Mesothelial cell of epicardium (in vitro differentiated cells): ENCODE measurements around the gene FCN3. TPM values are rescaled to one million over a fixed set of nuclear protein-coding genes. Genes with fewer than 3 reads are reported as not detected.

ENCODE experiments used
- DNase-seq, 2 experiments: peaks; one replicate each; pipeline ENCODE4 v3.0.0; 2021; ENCODE audit warnings: low spot score in 2 of 2; ENCODE audit not compliant: unreplicated experiment in 2 of 2
- H3K27ac Mint-ChIP-seq: 2 replicates; pipeline ENCODE4 v1.8.0; 2021; ENCODE audit warnings: mixed read lengths
- H3K27me3 Mint-ChIP-seq: 2 replicates; pipeline ENCODE4 v1.8.0; 2021; ENCODE audit warnings: low read depth, mixed read lengths
- H3K36me3 Mint-ChIP-seq: 2 replicates; pipeline ENCODE4 v1.8.0; 2021; ENCODE audit warnings: mixed read lengths
- H3K4me1 Mint-ChIP-seq: 2 replicates; pipeline ENCODE4 v1.8.0; 2021; ENCODE audit warnings: mixed read lengths
- H3K4me3 Mint-ChIP-seq: 2 replicates; pipeline ENCODE4 v1.8.0; 2021; ENCODE audit warnings: mild to moderate bottlenecking, moderate library complexity, mixed read lengths
- H3K9me3 Mint-ChIP-seq: 2 replicates; pipeline ENCODE4 v1.8.0; 2021; ENCODE audit warnings: mixed read lengths
- total RNA-seq: library from RNA; stranded (reverse); gene quantifications from 3 replicates; pipeline ENCODE4 v1.2.1, GENCODE V29; 2021
- TF ChIP-seq, protein P1 (sequence below): fragments of 200-600 bp; sonication (generic); IDR thresholded peaks from one replicate; pipeline ENCODE4 v1.5.0; 2021; ENCODE audit warnings: antibody characterized with exemption; ENCODE audit not compliant: unreplicated experiment

Gene FCN3
- total RNA-seq, 1 donor from 2014 or later: 0.22 TPM

DNA sequence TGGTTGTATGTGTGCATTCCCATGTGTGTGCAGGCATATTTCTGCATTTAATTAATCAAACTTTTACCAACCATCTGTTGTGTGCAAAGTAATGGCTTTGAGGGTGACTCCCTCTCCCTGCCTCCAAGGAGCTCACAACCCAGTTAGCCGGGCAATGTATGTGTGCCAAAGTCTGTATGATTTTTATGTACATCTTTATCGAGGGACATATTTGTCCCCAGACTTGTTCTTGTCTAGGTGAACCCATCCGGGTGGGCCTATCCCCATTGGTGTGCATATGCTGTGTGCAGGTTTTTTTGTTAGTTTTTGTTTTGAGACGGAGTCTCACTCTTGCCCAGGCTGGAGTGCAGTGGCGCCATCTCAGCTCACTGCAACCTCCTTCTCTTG lies 31.0 kb downstream of the FCN3 start:
- H3K27me3 Mint-ChIP-seq: no peaks in the 10 kb centered on the region
- peak overlapping the region; percentile 80 for H3K27ac Mint-ChIP-seq
- H3K36me3 Mint-ChIP-seq: peaks cover 5% of the 10 kb centered on the region
- H3K4me1 Mint-ChIP-seq: peaks cover 32% of the 10 kb centered on the region
- peak overlapping the region; percentile 73 for H3K4me3 Mint-ChIP-seq
- DNase-seq: no peak
- TF ChIP-seq, protein P1, sequence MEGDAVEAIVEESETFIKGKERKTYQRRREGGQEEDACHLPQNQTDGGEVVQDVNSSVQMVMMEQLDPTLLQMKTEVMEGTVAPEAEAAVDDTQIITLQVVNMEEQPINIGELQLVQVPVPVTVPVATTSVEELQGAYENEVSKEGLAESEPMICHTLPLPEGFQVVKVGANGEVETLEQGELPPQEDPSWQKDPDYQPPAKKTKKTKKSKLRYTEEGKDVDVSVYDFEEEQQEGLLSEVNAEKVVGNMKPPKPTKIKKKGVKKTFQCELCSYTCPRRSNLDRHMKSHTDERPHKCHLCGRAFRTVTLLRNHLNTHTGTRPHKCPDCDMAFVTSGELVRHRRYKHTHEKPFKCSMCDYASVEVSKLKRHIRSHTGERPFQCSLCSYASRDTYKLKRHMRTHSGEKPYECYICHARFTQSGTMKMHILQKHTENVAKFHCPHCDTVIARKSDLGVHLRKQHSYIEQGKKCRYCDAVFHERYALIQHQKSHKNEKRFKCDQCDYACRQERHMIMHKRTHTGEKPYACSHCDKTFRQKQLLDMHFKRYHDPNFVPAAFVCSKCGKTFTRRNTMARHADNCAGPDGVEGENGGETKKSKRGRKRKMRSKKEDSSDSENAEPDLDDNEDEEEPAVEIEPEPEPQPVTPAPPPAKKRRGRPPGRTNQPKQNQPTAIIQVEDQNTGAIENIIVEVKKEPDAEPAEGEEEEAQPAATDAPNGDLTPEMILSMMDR: no peak
- H3K9me3 Mint-ChIP-seq: no peaks in the 10 kb centered on the region

DNA sequence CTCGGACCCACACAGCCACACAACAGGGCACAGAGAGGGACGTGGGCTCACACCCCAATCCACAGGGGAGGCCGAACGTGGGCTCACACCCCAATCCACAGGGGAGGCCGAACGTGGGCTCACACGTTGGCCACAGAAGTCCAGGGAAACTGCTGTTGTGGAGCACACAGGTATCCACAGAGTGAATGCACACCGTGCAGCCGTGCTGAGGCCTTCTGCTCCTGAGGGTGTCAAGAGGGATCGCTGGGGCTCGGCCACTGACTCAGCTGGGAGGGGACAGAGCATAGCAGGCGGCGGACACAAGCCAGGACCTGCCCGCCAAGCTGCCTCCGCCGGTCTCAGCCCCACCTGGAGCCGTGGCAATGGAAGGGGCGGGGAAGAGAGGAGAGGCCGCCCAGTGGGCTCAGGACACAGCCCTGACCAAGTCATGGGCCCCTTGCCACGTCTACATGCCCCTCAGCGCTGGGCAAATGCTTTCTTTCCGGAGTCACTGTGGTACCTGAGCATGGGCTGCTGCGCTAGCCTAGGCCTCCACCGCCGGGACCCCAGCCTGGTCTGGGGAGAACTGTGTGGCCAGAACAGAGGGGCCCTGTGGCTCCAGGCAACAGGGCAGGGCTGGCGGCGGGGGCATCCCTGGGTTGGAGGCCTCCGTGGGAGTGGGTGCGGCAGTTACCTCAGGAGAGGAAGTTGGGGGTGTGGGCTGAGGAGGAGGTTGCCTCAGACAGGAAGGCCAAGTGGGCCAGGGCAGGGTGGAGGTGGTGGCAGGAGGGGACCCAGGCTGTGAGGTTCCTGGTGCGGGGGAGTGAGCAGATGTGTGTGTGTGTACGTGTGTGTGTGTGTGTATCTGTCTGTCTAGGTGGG lies 31.6 kb downstream of the FCN3 start:
- TF ChIP-seq, protein P1: no peak
- H3K27me3 Mint-ChIP-seq: no peaks in the 10 kb centered on the region
- no peak for DNase-seq
- peaks cover 32% of the 10 kb centered on the region for H3K4me1 Mint-ChIP-seq
- H3K9me3 Mint-ChIP-seq: no peaks in the 10 kb centered on the region
- peak overlapping the region; percentile 73 for H3K4me3 Mint-ChIP-seq
- peaks cover 5% of the 10 kb centered on the region for H3K36me3 Mint-ChIP-seq
- peak overlapping the region; percentile 80 for H3K27ac Mint-ChIP-seq

DNA sequence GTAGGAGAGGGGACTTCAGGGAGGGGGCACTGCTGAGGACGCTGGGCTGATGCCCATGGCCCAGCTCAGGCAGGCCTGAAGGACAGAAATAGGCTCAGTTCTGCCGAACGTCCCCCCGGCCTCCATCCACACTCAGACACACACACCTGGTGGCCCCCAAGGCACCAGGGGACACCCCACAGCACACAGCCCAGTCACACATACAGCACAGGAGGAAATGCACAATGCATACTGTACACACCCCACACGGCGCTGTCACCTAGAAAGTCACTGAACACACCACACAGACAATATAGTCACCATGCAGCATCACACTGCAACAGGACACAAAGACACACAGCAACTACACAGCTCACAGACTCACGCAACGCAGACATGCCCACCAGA lies 32.2 kb downstream of the FCN3 start:
- Mint-ChIP-seq H3K9me3 (no peaks in the 10 kb centered on the region), H3K27me3 (no peaks in the 10 kb centered on the region), H3K36me3 (peaks cover 5% of the 10 kb centered on the region), H3K4me3 (peak overlapping the region; percentile 73), H3K27ac (peak overlapping the region; percentile 80), H3K4me1 (peaks cover 32% of the 10 kb centered on the region)
- no peak for DNase-seq
- TF ChIP-seq, protein P1: no peak

DNA sequence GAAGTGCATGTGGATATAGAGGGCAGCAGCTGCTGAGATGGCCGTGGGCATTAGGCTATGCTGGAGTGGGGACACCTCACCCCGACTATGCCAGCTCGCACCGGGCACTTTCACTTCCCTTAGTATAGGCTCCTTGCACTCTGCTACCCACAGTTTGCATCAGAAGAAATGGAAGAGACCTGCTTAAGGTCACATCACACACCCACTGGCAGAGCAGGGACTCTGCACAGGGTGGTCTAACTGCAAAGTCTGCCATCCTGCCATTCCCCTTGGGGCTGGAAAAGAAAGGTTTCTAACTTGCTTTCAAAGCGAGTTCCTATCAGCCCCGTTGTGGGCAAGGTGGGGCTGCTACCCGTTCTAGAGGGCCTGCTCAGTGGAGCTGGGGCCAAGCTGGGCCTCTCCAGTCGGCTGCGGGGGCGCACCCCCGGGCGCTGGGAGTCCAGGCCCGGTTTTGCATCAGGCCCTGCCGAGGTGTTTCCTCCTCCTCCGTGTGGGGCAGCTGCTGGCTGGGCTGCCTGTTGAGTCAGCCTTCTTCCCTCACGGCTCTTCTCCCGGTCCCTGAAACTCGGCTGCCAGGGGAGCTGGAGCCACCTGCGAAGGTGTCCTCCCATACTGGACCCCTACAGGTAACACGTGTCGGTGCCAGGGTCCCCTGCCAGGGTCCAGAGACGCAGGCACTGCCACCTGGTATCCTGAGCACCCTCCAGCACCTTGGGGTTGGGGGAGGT lies 32.9 kb downstream of the FCN3 start, which contains the start of gene SYTL1:
Gene SYTL1 (plus strand): TSS at position 498 of the 728 bp plus-strand sequence. CDS start 3,313 bp downstream, outside the sequence.
- Mint-ChIP-seq H3K27ac (peak within 1 kb of the TSS; percentile 80), H3K4me3 (peak within 1 kb of the TSS; percentile 73), H3K27me3 (no peaks in the 10 kb centered on the region), H3K36me3 (peaks cover 7% of the 10 kb centered on the region), H3K9me3 (no peaks in the 10 kb centered on the region), H3K4me1 (peaks cover 32% of the 10 kb centered on the region)
- no peak for DNase-seq
- TF ChIP-seq, protein P1: no peak

DNA sequence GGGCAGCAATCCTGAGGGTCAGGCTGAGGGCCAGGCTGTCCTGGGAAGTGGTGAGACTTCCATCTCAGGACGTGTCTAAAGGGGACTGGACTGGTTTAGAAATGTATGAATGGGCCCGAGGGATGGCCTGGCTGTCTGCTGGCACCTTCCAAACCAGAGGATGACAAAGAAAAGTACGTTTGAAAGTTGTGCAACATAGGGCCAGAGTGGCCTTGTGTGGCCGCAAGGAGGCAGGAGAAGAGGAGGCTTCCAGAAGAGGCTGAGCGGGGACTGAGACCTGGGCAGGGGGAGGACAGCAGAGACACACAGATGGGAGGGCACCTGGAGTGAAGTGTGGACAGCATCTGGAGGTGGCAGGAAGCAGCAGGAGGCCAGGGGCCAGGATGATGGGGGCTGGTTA lies 35.4 kb downstream of the FCN3 start:
- peaks cover 29% of the 10 kb centered on the region for H3K4me1 Mint-ChIP-seq
- peaks cover 9% of the 10 kb centered on the region for H3K36me3 Mint-ChIP-seq
- H3K4me3 Mint-ChIP-seq: no peak overlapping the region
- TF ChIP-seq, protein P1: no peak
- H3K27me3 Mint-ChIP-seq: no peaks in the 10 kb centered on the region
- H3K27ac Mint-ChIP-seq: peak overlapping the region; percentile 32
- H3K9me3 Mint-ChIP-seq: no peaks in the 10 kb centered on the region
- no peak for DNase-seq
